ENCODE results near the gene WIZ. TPM values are rescaled to one million over a fixed set of nuclear protein-coding genes. Genes with fewer than 3 reads are reported as not detected.

Gene WIZ
- total RNA-seq, 4 donors from 2014 or later = 24.4 to 94.6 (median 49.9) TPM

DNA sequence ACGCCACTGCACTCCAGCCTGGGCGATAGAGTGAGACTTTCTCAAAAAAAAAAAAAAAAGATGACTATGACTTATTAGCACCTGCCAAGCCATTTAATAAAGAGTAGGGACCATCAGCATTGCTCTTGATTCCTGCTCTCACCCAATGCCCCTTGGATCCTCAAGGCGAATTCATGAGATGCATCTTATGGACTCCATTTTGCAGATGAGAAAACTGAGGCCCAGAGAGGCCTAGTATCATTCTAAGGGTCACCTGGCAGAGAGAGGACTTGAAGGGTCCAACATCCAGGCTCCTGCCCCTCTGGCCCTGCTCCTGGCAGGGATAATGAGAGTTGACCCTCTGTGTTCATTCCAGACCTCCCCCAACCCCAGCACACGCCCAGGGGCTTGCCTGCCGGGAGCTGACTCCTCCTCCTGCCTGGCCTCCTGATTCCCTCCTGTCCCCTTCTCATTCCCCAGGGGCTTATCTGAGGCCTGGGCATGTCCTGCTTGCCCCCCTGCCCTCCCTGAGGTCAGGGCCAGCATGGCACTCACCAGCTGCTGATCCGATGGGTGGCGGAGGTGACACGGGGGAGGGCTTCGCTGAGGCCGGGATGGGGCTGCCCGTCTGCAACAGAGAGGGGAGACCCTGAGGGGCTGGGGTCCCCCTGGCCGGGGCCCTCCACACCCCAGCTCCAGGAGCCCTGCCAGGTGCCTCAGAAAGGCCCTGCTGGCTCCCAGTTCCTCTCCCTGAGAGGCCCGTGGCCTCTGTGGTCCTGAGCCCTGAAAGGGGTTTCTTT lies 7.4 kb downstream of the WIZ start:
- Histone ChIP-seq H3K9me3 (no peaks in the 10 kb centered on the region), H3K27me3 (no peaks in the 10 kb centered on the region), H3K27ac (no peak overlapping the region), H3K4me3 (no peak overlapping the region), H3K36me3 (peaks cover 0 to 53% of the 10 kb centered on the region in 2 donors), H3K4me1 (peaks cover 0 to 39% (median 8%) of the 10 kb centered on the region in 3 donors)
- no peak for TF ChIP-seq EP300 (IDR thresholded peaks at IDR 0.05)
- no peak for TF ChIP-seq POLR2AphosphoS5 (IDR thresholded peaks at IDR 0.05)
- no peak for TF ChIP-seq POLR2A (IDR thresholded peaks at IDR 0.05)
- TF ChIP-seq, protein P1, sequence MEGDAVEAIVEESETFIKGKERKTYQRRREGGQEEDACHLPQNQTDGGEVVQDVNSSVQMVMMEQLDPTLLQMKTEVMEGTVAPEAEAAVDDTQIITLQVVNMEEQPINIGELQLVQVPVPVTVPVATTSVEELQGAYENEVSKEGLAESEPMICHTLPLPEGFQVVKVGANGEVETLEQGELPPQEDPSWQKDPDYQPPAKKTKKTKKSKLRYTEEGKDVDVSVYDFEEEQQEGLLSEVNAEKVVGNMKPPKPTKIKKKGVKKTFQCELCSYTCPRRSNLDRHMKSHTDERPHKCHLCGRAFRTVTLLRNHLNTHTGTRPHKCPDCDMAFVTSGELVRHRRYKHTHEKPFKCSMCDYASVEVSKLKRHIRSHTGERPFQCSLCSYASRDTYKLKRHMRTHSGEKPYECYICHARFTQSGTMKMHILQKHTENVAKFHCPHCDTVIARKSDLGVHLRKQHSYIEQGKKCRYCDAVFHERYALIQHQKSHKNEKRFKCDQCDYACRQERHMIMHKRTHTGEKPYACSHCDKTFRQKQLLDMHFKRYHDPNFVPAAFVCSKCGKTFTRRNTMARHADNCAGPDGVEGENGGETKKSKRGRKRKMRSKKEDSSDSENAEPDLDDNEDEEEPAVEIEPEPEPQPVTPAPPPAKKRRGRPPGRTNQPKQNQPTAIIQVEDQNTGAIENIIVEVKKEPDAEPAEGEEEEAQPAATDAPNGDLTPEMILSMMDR (IDR thresholded peaks at IDR 0.05) = no peak
- ATAC-seq = no peak
- WGBS, 2 donors (ENCODE audit: low coverage in 1 of 2) = 67 to 73% methylated on average over 1 to 6 of the region's 13 CpGs

DNA sequence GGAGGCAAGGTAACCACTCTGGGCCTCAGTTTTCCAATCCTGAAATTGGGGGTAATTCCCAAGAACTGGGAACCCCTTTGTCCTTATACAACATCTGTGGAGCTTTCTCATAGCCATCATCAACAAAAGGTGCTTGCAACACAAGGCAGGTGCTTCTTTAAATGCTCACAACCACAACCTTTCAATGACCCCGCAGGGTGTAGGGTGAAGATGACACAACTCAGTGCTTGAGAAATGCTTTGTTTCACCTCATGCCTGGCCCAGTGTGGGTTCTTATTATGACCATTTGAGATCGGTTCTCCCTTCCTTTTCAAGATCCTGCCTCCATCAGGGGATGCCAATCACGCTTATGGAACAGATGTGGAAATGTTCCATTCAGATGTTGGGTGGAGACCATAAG lies 8.4 kb downstream of the WIZ start:
- H3K27ac ChIP-seq = no peak overlapping the region
- peaks cover 0 to 49% of the 10 kb centered on the region in 2 donors for H3K36me3 ChIP-seq
- peaks cover 0 to 45% (median 12%) of the 10 kb centered on the region in 3 donors for H3K4me1 ChIP-seq
- no peak overlapping the region for H3K4me3 ChIP-seq
- no peaks in the 10 kb centered on the region for H3K9me3 ChIP-seq
- 79 to 100% methylated on average over 1 to 3 of the region's 3 CpGs for WGBS, 2 donors (ENCODE audit: low coverage in 1 of 2)
- H3K27me3 ChIP-seq = no peaks in the 10 kb centered on the region
- no peak for ATAC-seq
- no peak for TF ChIP-seq POLR2A (IDR thresholded peaks at IDR 0.05)
- TF ChIP-seq, protein P1 (IDR thresholded peaks at IDR 0.05) = no peak
- no peak for TF ChIP-seq EP300 (IDR thresholded peaks at IDR 0.05)
- TF ChIP-seq POLR2AphosphoS5 (IDR thresholded peaks at IDR 0.05) = no peak

DNA sequence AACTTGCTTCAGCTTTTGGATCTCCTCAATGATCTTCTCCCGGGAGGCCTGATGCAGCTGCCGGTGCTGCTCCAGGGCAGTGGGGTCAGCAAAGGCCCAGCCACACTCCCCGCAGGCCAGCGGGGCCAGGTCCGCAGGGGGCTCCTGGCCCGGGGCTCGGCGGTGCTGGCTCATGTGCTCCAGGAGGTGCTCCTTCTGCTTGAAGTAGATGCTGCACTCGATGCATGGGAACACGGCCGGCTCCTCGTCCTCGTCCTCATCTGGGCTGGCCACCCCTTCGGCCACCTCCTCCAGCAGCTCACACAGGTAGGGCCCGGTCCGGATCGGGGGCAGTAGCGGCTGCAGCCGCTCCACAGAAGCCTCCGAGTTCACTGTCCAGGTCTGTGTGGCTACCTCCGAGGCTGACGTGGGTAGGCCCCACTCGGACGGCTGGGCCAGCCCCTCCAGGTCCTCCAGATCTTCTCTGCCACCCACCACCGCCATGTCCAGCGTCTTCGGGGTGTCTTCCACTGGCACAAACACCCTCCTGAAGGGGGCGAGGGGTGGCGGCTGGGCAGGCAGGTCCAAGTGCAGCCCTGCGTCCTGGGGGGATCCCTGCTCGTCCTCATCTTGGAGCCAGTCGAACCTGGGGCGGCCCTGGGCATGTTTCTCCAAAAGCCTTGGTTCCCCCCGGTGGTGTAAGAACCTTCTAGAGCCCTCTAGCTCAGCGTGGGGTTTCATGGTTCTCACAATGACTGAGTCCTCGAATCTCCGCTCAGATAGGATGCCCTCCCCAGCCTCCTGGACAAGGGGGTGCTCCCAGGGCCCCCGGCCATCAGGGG lies 9.7 kb downstream of the WIZ start:
- H3K36me3 ChIP-seq = peaks cover 0 to 39% of the 10 kb centered on the region in 2 donors
- no peaks in the 10 kb centered on the region for H3K9me3 ChIP-seq
- ATAC-seq = no peak
- H3K4me1 ChIP-seq = peaks cover 0 to 37% (median 12%) of the 10 kb centered on the region in 3 donors
- no peaks in the 10 kb centered on the region for H3K27me3 ChIP-seq
- no peak overlapping the region for H3K4me3 ChIP-seq
- TF ChIP-seq, protein P1 (IDR thresholded peaks at IDR 0.05) = no peak
- TF ChIP-seq EP300 (IDR thresholded peaks at IDR 0.05) (no peak), POLR2A (IDR thresholded peaks at IDR 0.05) (no peak), POLR2AphosphoS5 (IDR thresholded peaks at IDR 0.05) (no peak)
- no peak overlapping the region for H3K27ac ChIP-seq
- WGBS, 2 donors (ENCODE audit: low coverage in 1 of 2) = 90 to 95% methylated on average over 4 of the region's 38 CpGs

DNA sequence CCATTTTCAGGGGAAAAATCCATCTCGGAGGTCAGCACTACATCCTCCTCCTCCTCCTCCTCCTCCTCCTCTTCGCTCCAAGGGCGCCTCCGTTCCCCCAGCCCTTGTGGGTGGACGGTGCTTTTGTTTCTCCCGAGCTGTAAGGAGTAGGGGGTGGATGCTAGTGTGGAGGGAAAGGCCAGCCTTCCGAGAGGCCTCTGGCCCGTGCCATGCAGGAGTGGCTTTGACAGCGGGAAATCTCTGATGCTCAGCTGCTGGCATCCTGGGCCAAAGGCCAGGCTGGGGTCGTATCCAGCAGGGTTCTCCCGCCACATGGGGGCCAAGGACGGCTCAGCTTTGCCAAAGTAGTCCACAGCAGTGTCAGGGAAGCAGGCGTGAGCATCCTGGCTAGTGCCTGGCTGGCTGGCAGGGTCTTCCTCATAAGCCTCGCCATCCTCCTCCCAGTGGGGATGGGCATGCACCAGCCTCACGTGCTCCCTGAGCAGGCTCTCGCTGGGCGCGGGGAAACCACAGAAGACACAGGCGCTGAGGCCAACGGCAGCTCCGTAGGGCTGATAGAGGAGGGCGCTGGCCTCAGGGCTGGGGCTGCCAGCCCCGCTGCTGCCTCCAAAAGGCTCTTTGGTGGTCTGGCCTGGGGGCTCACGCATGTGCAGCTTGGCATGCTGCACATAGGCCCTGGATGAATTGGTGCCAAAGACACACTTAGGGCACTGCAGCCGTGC lies 10.5 kb downstream of the WIZ start:
- Histone ChIP-seq H3K4me3 (no peak overlapping the region), H3K27ac (peak overlapping the region in 2 of 4 donors; percentile 69 to 80), H3K27me3 (no peaks in the 10 kb centered on the region), H3K36me3 (peaks cover 0 to 31% of the 10 kb centered on the region in 2 donors), H3K4me1 (peaks cover 0 to 34% (median 12%) of the 10 kb centered on the region in 3 donors), H3K9me3 (no peaks in the 10 kb centered on the region)
- TF ChIP-seq EP300 (IDR thresholded peaks at IDR 0.05) (no peak), POLR2A (IDR thresholded peaks at IDR 0.05) (no peak), POLR2AphosphoS5 (IDR thresholded peaks at IDR 0.05) (no peak)
- TF ChIP-seq, protein P1 (IDR thresholded peaks at IDR 0.05) = no peak
- WGBS, 2 donors (ENCODE audit: low coverage in 1 of 2) = 73% methylated on average over 3 of the region's 25 CpGs
- ATAC-seq = no peak

All from gastroesophageal sphincter (tissue), 4 donors.